Measurements from ENCODE around the gene CLEC17A.

The CLEC17A gene

DNA sequence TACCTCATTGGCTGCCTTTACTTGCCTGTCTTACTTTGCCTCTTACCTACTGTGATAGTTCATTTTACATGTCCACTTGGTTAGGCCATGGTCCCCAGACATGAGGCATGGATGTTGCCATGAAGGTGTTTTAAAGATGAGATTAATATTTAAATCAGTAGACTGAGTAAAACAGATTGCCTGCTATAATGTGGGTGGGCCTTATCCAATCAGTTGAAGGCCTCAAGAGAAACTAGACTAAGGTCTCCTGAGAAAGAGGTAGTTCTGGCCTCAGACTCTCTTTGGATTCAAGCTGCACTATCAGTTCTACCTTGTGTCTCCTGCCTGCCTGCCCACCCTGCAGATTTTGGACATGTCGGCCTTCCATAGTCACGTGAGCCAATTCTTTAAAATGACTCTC is 65.6 kb downstream of the CLEC17A start:
- Histone ChIP-seq H3K4me3 (ENCODE audit: insufficient read depth, low read depth, low read length, poor library complexity, severe bottlenecking) (no peak overlapping the region), H3K27ac (ENCODE audit: insufficient read depth, low read length, poor library complexity, severe bottlenecking) (no peak overlapping the region), H3K9me3 (ENCODE audit: control insufficient read depth, low read length) (no peaks in the 10 kb centered on the region), H3K4me1 (ENCODE audit: control insufficient read depth, insufficient read depth, low read length, poor library complexity, severe bottlenecking) (no peaks in the 10 kb centered on the region), H3K27me3 (replicated peaks; ENCODE audit: control insufficient read depth, insufficient read depth, low read length, poor library complexity, severe bottlenecking) (no peaks in the 10 kb centered on the region), H3K36me3 (ENCODE audit: control insufficient read depth, insufficient read depth, low read length) (no peaks in the 10 kb centered on the region)
- DNase-seq = no peak

DNA sequence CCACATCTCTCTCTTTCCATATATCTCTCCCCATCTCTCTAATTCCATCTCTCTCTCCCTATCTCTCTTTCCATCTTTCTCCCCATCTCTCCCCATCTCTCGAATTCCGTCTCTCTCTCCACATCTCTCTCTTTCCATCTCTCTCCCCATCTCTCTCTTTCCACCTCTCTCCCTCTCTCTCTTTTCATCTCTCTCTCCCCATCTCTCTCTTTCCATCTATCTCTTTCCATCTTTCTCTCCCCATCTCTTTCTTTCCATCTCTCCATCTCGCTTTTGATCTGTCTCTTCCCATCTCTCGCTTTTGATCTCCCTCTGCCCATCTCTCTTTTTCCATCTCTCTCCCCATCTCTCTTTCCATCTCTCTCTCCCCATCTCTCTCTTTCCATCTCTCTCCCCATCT is 66.1 kb downstream of the CLEC17A start:
- no peaks in the 10 kb centered on the region for H3K4me1 ChIP-seq (ENCODE audit: control insufficient read depth, insufficient read depth, low read length, poor library complexity, severe bottlenecking)
- H3K36me3 ChIP-seq (ENCODE audit: control insufficient read depth, insufficient read depth, low read length) = no peaks in the 10 kb centered on the region
- H3K9me3 ChIP-seq (ENCODE audit: control insufficient read depth, low read length) = no peaks in the 10 kb centered on the region
- H3K27me3 ChIP-seq (replicated peaks; ENCODE audit: control insufficient read depth, insufficient read depth, low read length, poor library complexity, severe bottlenecking) = no peaks in the 10 kb centered on the region
- H3K4me3 ChIP-seq (ENCODE audit: insufficient read depth, low read depth, low read length, poor library complexity, severe bottlenecking) = no peak overlapping the region
- no peak for DNase-seq
- H3K27ac ChIP-seq (ENCODE audit: insufficient read depth, low read length, poor library complexity, severe bottlenecking) = no peak overlapping the region

DNA sequence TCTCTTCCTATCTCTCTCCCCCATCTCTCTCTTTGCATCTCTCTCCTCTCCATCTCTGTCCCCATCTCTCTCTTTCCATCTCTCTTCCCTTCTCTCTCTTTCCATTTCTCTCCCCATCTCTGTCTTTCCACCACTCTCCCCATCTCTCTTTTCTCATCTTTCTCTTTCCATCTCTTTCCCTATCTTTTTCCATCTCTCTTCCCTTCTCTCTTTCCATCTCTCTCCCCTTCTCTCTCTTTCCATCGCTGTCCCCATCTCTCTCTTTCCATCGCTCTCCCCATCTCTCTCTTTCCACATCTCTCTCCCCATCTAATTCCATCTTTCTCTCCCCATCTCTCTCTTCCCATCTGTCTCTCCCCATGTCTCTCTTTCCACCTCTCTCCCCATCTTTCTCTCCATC is 67.3 kb downstream of the CLEC17A start:
- H3K9me3 ChIP-seq (ENCODE audit: control insufficient read depth, low read length) = no peaks in the 10 kb centered on the region
- no peaks in the 10 kb centered on the region for H3K36me3 ChIP-seq (ENCODE audit: control insufficient read depth, insufficient read depth, low read length)
- no peak overlapping the region for H3K27ac ChIP-seq (ENCODE audit: insufficient read depth, low read length, poor library complexity, severe bottlenecking)
- H3K4me1 ChIP-seq (ENCODE audit: control insufficient read depth, insufficient read depth, low read length, poor library complexity, severe bottlenecking) = no peaks in the 10 kb centered on the region
- H3K4me3 ChIP-seq (ENCODE audit: insufficient read depth, low read depth, low read length, poor library complexity, severe bottlenecking) = no peak overlapping the region
- no peaks in the 10 kb centered on the region for H3K27me3 ChIP-seq (replicated peaks; ENCODE audit: control insufficient read depth, insufficient read depth, low read length, poor library complexity, severe bottlenecking)
- no peak for DNase-seq

DNA sequence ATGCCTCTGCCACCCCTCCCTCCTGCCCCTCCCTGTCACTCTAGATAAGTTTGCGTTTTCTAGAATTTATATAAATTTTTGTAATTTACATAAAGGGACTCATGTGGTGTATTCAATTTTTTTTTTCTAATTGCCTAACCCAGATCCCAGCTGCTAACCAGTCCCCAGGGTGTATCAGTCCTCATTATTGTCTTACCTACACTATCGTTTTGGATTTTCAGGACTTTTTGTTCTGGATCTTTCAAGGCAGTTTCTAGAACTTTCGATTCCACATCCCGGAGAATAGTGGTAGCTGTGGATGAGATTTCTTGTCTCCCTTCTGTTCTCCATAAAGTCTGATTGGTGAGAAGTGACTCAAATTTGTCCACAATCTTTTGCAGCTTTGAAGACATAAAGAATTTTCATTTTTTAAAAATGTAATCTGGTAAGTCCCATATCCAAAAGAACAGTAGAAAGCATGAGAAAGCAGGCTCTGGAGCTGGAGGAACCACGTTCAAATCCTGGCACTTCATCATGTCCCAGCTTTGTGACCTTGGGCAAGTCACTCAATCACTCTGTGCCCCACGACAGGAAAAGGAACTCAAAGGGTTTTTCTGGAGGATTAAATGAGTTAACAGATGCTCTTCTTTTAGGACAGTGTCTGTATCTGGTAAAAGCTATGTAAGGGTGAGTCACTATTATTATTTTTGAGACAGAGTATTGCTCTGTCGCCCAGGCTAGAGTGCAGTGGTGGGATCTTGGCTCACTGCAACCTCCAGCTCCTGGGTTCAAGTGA is 72.1 kb downstream of the CLEC17A start:
- H3K27me3 ChIP-seq (replicated peaks; ENCODE audit: control insufficient read depth, insufficient read depth, low read length, poor library complexity, severe bottlenecking) = no peaks in the 10 kb centered on the region
- no peaks in the 10 kb centered on the region for H3K36me3 ChIP-seq (ENCODE audit: control insufficient read depth, insufficient read depth, low read length)
- no peak overlapping the region for H3K4me3 ChIP-seq (ENCODE audit: insufficient read depth, low read depth, low read length, poor library complexity, severe bottlenecking)
- DNase-seq = no peak
- no peaks in the 10 kb centered on the region for H3K9me3 ChIP-seq (ENCODE audit: control insufficient read depth, low read length)
- H3K27ac ChIP-seq (ENCODE audit: insufficient read depth, low read length, poor library complexity, severe bottlenecking) = no peak overlapping the region
- no peaks in the 10 kb centered on the region for H3K4me1 ChIP-seq (ENCODE audit: control insufficient read depth, insufficient read depth, low read length, poor library complexity, severe bottlenecking)

DNA sequence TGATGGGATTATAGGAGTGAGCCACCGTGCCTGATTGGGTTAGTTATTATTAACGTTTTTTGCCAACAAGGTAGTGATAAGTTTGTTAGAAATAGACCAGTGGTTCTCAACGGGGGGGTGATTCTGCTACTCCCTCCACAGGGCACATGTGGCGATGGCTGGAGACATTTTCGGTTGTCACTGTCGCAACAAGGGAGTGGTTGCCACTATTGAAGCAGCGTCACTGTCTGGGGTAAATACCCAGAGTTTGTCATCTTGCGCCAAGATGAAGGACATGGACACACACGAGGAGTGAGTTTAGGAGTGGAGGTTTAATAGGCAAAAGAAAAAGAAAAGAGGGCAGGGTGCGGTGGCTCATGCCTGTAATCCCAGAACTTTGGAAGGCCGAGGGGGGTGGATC is 72.8 kb downstream of the CLEC17A start:
- Histone ChIP-seq H3K36me3 (ENCODE audit: control insufficient read depth, insufficient read depth, low read length) (no peaks in the 10 kb centered on the region), H3K4me3 (ENCODE audit: insufficient read depth, low read depth, low read length, poor library complexity, severe bottlenecking) (no peak overlapping the region), H3K4me1 (ENCODE audit: control insufficient read depth, insufficient read depth, low read length, poor library complexity, severe bottlenecking) (no peaks in the 10 kb centered on the region), H3K27ac (ENCODE audit: insufficient read depth, low read length, poor library complexity, severe bottlenecking) (no peak overlapping the region), H3K9me3 (ENCODE audit: control insufficient read depth, low read length) (no peaks in the 10 kb centered on the region), H3K27me3 (replicated peaks; ENCODE audit: control insufficient read depth, insufficient read depth, low read length, poor library complexity, severe bottlenecking) (no peaks in the 10 kb centered on the region)
- no peak for DNase-seq

DNA sequence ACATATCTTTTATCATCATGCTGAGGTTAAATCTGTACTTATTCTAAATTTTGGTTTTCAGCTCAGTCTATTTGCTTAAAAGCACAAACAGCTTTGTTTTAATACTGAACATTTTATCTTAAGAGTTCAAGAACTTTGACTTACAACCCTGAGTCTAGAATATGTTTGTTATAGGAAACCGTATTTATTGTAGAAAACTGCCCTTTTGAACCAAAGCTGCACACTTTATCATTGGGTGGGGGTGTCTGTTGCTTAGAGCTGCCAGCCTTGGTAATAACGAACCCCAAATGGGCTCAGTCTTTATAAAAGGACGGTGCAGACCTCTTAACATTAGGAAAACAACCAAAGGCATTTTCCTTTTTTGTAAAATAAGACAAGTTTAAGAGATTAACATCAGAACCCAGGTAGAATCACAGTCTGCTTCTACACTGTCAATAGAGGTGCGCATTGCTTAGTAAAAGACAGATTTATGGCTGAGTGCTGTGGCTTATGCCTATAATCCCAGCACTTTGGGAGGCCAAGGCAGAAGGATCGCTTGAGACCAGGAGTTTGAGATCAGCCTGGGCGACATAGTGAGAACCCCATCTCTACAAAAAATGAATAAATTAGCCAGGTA is 77.1 kb downstream of the CLEC17A start:
- Histone ChIP-seq H3K27me3 (replicated peaks; ENCODE audit: control insufficient read depth, insufficient read depth, low read length, poor library complexity, severe bottlenecking) (no peaks in the 10 kb centered on the region), H3K4me3 (ENCODE audit: insufficient read depth, low read depth, low read length, poor library complexity, severe bottlenecking) (no peak overlapping the region), H3K27ac (ENCODE audit: insufficient read depth, low read length, poor library complexity, severe bottlenecking) (no peak overlapping the region), H3K36me3 (ENCODE audit: control insufficient read depth, insufficient read depth, low read length) (no peaks in the 10 kb centered on the region), H3K4me1 (ENCODE audit: control insufficient read depth, insufficient read depth, low read length, poor library complexity, severe bottlenecking) (no peaks in the 10 kb centered on the region), H3K9me3 (ENCODE audit: control insufficient read depth, low read length) (no peaks in the 10 kb centered on the region)
- DNase-seq = no peak

DNA sequence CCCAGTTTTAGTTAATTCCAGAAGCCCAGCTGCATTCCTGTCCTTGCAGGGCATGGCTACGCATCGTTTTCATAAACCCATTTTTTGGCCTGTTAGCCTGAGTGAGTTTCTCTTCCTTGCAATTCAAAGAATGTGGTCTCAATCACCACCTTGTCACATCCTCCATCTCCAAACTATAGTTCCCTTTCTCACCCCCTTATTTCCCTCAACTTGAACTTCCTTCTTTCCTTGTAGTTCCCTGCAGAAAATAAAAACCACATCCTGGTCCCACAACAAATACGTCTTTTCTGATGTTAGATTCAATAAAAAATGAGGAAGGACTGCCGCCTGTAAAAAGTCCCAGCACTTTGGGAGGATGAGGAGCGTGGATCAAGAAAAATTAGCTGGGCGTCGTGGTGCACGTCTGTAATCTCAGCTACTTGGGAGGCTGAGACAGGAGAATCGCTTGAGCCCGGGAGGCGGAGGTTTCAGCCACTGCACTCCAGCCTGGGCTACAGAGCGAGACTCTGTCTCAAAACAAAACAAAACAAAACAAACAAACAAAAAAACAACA is 78.6 kb downstream of the CLEC17A start:
- no peaks in the 10 kb centered on the region for H3K36me3 ChIP-seq (ENCODE audit: control insufficient read depth, insufficient read depth, low read length)
- no peak overlapping the region for H3K27ac ChIP-seq (ENCODE audit: insufficient read depth, low read length, poor library complexity, severe bottlenecking)
- H3K4me1 ChIP-seq (ENCODE audit: control insufficient read depth, insufficient read depth, low read length, poor library complexity, severe bottlenecking) = no peaks in the 10 kb centered on the region
- H3K4me3 ChIP-seq (ENCODE audit: insufficient read depth, low read depth, low read length, poor library complexity, severe bottlenecking) = no peak overlapping the region
- no peak for DNase-seq
- no peaks in the 10 kb centered on the region for H3K9me3 ChIP-seq (ENCODE audit: control insufficient read depth, low read length)
- no peaks in the 10 kb centered on the region for H3K27me3 ChIP-seq (replicated peaks; ENCODE audit: control insufficient read depth, insufficient read depth, low read length, poor library complexity, severe bottlenecking)
